ENCODE data around the gene CMPK1. TPM values are rescaled to one million over a fixed set of nuclear protein-coding genes. Genes with fewer than 3 reads are reported as not detected.
A peak's percentile ranks its signal among the peaks of the same experiment; 100 is the strongest.

Gene CMPK1
- total RNA-seq, 1 donor from 2014 or later = 53.4 TPM

DNA sequence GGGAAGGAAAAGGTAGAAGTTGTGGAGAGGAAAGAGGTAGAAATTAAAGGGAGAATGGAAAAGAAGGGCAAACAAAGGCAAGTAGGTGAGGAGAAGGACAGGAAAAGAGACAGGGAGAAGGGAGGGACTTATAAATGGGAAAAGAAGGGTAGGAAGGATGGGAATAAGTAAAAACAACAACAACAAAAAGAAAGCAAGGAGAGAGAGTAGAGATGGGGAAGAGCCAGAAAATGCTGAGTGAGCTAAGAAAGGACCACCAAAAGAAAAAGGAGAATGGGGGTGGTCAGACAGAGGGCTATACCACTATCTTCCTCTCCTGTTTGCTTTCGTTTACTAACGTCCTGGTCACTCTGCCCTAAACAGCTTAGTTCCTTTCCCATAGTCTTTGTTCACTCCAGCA lies 1.7 kb upstream of the CMPK1 start:
- no peaks in the 10 kb centered on the region for H3K9me3 Mint-ChIP-seq (ENCODE audit: unreplicated experiment)
- H3K27ac Mint-ChIP-seq (ENCODE audit: unreplicated experiment) = peak overlapping the region; percentile 61
- H3K27me3 Mint-ChIP-seq (ENCODE audit: unreplicated experiment) = peaks cover 3% of the 10 kb centered on the region
- peaks cover 5% of the 10 kb centered on the region for H3K36me3 Mint-ChIP-seq (ENCODE audit: low read depth, unreplicated experiment)
- peaks cover 16% of the 10 kb centered on the region for H3K4me1 Mint-ChIP-seq (ENCODE audit: unreplicated experiment)
- DNase-seq (ENCODE audit: low spot score) = no peak
- peak overlapping the region; percentile 79 for H3K4me3 Mint-ChIP-seq (ENCODE audit: unreplicated experiment)
- TF ChIP-seq, protein P1, sequence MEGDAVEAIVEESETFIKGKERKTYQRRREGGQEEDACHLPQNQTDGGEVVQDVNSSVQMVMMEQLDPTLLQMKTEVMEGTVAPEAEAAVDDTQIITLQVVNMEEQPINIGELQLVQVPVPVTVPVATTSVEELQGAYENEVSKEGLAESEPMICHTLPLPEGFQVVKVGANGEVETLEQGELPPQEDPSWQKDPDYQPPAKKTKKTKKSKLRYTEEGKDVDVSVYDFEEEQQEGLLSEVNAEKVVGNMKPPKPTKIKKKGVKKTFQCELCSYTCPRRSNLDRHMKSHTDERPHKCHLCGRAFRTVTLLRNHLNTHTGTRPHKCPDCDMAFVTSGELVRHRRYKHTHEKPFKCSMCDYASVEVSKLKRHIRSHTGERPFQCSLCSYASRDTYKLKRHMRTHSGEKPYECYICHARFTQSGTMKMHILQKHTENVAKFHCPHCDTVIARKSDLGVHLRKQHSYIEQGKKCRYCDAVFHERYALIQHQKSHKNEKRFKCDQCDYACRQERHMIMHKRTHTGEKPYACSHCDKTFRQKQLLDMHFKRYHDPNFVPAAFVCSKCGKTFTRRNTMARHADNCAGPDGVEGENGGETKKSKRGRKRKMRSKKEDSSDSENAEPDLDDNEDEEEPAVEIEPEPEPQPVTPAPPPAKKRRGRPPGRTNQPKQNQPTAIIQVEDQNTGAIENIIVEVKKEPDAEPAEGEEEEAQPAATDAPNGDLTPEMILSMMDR (IDR thresholded peaks at IDR 0.05; ENCODE audit: unreplicated experiment) = no peak

DNA sequence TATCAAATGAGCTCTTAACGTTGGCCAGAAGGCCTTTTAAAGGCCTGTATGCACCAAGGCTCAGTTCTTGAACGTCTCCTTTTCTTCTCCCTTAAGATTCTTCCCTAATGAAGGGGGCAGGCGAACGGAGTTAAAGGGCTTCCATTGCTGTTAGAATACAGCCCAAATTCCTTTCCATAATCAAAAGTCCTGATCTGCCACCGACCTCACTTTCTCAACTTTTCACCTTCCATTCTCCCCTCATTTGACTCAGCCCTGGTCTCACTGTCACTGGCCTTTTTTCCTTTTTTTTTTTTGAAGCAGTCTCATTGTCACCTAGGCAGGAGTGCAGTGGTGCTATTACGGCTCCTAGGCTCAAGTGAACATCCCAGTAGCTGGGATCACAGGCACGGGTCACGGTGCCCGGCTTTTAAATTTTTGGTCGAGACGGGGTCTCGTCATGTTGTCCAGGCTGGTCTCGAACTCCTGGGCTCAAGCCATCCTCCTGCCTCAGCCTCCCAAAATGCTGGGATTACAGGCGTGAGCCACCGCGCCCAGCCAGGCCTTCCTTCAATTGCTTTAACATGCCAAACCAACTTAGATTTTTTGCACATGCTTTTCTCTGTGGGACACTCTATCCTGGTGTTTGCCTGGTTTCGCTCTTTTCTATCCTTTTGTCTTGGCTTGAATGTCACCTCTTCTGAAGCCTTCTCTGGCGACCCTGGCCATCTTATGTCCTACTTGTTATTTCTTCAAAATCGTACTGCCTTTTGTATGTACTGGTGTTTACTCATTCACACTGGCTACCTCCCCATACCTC lies 612 bp upstream of the CMPK1 start:
- Mint-ChIP-seq H3K9me3 (ENCODE audit: unreplicated experiment) (no peaks in the 10 kb centered on the region), H3K4me1 (ENCODE audit: unreplicated experiment) (peaks cover 16% of the 10 kb centered on the region), H3K27me3 (ENCODE audit: unreplicated experiment) (peaks cover 3% of the 10 kb centered on the region), H3K27ac (ENCODE audit: unreplicated experiment) (no peak overlapping the region), H3K36me3 (ENCODE audit: low read depth, unreplicated experiment) (peaks cover 5% of the 10 kb centered on the region), H3K4me3 (ENCODE audit: unreplicated experiment) (no peak overlapping the region)
- TF ChIP-seq, protein P1 (IDR thresholded peaks at IDR 0.05; ENCODE audit: unreplicated experiment) = no peak
- no peak for DNase-seq (ENCODE audit: low spot score)

DNA sequence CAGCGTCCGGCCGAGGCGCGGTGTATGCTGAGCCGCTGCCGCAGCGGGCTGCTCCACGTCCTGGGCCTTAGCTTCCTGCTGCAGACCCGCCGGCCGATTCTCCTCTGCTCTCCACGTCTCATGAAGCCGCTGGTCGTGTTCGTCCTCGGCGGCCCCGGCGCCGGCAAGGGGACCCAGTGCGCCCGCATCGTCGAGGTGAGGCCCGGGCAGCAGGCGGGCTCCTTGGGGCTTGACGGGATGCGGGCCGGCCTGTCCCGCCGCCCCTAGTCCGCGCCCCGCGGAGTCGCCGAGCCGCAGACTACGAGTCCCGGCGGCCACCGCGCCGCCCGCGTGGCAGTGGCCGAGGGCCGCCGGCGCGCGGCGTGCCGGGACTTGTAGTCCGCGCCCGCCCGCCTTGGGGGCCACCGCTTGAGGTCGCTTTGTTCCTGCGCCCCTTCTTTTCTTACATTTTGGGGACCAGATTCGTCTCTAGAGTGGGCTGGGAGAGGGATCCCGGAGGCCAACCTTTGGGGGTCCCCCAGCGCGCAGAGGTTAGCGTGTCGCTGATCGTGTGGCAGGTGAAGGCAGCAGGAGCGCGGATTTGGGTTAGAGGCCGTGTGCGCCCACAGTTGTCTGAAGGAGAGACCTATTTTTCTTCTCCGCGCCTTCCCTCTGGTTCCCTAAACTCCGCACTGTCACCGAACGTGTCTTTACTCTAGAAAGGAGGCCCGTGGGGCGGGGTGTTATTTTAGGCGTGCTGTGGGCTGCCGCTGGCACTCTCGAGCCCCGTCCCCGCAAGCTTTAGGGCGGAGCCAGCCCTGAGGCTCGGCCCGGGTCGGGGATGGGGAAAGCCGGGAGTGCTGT lies 553 bp downstream of the CMPK1 start:
- no peaks in the 10 kb centered on the region for H3K9me3 Mint-ChIP-seq (ENCODE audit: unreplicated experiment)
- H3K27me3 Mint-ChIP-seq (ENCODE audit: unreplicated experiment) = peaks cover 3% of the 10 kb centered on the region
- peaks cover 5% of the 10 kb centered on the region for H3K36me3 Mint-ChIP-seq (ENCODE audit: low read depth, unreplicated experiment)
- H3K27ac Mint-ChIP-seq (ENCODE audit: unreplicated experiment) = peak overlapping the region; percentile 94
- DNase-seq (ENCODE audit: low spot score) = peak; percentile 83
- TF ChIP-seq, protein P1 (IDR thresholded peaks at IDR 0.05; ENCODE audit: unreplicated experiment) = no peak
- peak overlapping the region; percentile 96 for H3K4me3 Mint-ChIP-seq (ENCODE audit: unreplicated experiment)
- peaks cover 19% of the 10 kb centered on the region for H3K4me1 Mint-ChIP-seq (ENCODE audit: unreplicated experiment)

DNA sequence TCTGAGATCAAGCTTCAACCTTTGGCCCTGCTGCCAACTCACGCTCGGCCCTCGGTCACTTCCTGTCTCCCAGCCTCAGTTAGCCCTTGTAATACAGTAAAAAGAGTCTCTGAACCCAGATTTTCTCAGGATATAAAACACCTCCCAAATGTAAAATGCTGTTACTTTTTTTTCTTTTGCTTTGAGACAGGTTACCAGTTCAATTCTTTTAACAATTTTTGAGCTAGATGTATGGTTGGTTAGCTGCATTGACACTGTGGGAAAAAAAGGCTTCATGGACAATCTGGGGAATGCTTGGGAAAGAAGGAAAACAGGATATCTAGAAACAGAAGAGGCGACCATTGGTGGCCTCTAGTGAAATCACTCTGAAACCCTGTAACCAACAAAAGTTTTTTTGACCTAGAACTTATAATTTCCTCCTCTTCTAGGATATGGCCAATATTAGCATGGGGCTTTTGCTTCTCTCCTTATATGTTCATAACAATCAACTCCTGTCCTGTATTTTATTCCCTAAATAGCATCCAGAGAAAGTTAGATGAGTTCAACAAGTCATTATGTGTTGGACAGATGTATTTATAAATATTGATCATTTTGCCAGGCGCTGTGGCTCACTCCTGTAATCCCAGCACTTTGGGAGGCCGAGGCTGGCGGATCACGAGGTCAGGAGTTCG lies 1.3 kb downstream of the CMPK1 start:
- DNase-seq (ENCODE audit: low spot score) = no peak
- TF ChIP-seq, protein P1 (IDR thresholded peaks at IDR 0.05; ENCODE audit: unreplicated experiment) = no peak
- Mint-ChIP-seq H3K4me1 (ENCODE audit: unreplicated experiment) (peaks cover 19% of the 10 kb centered on the region), H3K27me3 (ENCODE audit: unreplicated experiment) (peaks cover 3% of the 10 kb centered on the region), H3K4me3 (ENCODE audit: unreplicated experiment) (peak overlapping the region; percentile 96), H3K9me3 (ENCODE audit: unreplicated experiment) (no peaks in the 10 kb centered on the region), H3K27ac (ENCODE audit: unreplicated experiment) (peak overlapping the region; percentile 94), H3K36me3 (ENCODE audit: low read depth, unreplicated experiment) (peaks cover 5% of the 10 kb centered on the region)
